Measurements from ENCODE around the gene CST4. TPM values are rescaled to one million over a fixed set of nuclear protein-coding genes. Genes with fewer than 3 reads are reported as not detected.
"Not testable (repeated sequence)": the region's sequence is repeated elsewhere in the genome, so short reads cannot be mapped to it uniquely, and the experiment has no call there.

The CST4 gene
- total RNA-seq, 2 donors from 2014 or later: not detected

DNA sequence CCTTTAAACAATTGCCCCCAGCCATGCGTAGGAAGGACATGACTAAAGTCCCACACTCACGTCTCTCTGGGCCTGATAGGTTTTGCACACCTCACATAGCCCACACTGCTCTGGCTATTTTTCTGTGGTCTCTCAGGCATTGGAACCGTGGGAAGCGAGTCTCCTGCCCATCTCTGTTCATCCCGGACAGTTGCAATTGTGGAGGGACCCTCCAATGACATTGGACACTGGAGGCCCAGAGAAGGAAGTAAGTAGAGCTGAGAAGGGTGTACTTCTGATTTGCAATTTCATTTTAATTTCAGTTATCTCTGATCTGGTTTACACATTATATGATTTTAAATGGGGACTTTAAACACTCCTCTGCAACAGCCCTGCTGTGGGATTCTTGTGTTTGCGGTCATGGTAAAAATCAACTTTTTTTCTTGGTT is 27.8 kb downstream of the CST4 start:
- H3K4me3 Mint-ChIP-seq: no peak overlapping the region
- H3K4me1 Mint-ChIP-seq: no peaks in the 10 kb centered on the region
- no peaks in the 10 kb centered on the region for H3K36me3 Mint-ChIP-seq (ENCODE audit: low read depth)
- peaks cover 3% of the 10 kb centered on the region for H3K27me3 Mint-ChIP-seq
- no peak for ATAC-seq (replicated peaks)
- H3K27ac Mint-ChIP-seq: no peak overlapping the region
- H3K9me3 Mint-ChIP-seq: no peaks in the 10 kb centered on the region

DNA sequence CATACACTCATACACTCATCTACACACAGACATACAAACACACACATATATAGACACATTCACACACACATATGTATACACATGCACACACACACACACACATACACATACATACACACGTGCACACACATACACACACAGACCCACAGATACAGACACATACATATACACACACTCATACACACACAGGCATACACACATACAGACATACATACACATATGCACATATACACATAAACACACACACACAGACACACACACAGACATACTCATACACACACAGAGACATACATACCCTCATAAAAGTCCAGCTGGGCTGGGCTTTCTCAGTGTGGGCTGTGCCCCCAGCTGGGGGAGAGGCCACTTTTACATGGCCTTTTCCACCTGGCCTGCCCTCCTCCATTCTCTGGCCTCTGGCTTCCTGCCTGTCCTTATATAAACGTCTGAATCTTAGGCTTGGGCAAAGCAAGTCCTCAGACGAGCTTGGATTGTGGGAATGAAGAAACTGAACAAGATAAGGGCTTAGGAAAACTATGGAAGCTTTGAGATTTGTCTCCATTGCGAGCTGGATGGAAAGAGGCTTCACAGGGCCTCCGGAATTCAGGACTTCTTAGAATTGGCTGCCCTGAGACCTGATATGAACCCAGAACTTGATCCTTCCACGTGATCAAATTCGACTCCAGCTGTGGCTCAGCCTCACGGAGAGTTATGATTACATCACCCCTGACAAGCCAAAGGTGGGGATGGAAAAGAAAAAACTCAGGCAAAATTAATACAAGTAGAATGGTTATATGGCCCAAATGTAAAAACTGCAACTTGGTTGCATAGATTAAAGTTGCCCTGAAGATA is 28.6 kb downstream of the CST4 start:
- Mint-ChIP-seq H3K27ac (no peak overlapping the region), H3K36me3 (ENCODE audit: low read depth) (no peaks in the 10 kb centered on the region), H3K27me3 (peaks cover 3% of the 10 kb centered on the region), H3K4me3 (no peak overlapping the region), H3K4me1 (no peaks in the 10 kb centered on the region), H3K9me3 (no peaks in the 10 kb centered on the region)
- ATAC-seq (replicated peaks): no peak

DNA sequence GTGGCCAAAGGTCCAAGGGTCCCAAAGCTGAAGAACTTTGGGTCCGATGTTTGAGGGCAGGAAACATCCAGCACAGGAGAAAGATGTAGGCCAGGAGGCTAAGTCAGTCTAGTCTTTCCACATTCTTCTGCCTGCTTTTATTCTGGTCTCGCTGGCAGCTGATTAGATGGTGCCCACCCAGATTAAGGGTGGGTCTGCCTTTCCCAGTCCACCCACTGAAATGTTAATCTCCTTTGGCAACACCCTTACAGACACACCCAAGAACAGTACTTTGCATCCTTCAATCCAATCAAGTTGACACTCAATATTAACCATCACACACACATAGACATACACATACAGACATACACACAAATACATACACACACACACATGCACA is 29.2 kb downstream of the CST4 start:
- not testable (repeated sequence) for H3K9me3 Mint-ChIP-seq; H3K4me3 Mint-ChIP-seq; H3K36me3 Mint-ChIP-seq (ENCODE audit: low read depth)

DNA sequence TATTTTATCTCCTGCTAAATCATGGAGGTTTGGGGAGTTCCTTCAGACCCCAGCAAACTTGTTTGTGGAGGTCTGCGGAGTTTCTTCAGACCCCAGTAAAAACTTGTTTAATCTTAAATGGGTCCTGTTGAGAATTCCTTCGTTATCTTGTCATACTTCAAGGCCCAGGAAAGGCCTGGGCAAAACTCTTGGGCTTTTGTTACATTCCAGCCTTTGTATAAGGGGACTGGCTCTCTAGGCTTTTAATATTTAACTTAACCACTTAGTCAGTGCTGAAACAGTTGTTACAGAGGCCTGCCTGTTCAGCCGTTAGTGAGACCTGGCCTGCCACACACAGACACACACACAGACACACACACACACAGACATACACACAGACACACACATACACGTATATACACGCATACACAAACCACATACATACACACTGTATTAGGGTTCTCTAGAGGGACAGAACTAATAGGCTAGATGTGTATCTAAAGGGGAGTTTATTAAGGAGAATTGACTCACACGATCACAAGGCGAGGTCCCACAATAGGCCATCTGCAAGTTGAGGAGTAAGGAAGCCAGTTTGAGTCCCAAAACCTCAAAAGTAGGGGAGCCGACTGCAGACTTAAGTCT is 29.7 kb downstream of the CST4 start:
- Mint-ChIP-seq H3K9me3 (no peaks in the 10 kb centered on the region), H3K27me3 (peaks cover 8% of the 10 kb centered on the region), H3K36me3 (ENCODE audit: low read depth) (no peaks in the 10 kb centered on the region), H3K27ac (no peak overlapping the region), H3K4me3 (no peak overlapping the region), H3K4me1 (no peaks in the 10 kb centered on the region)
- no peak for ATAC-seq (replicated peaks)

More for the DNA sequence above, 29.2 kb downstream of the CST4 start:
- ATAC-seq (replicated peaks); H3K27ac Mint-ChIP-seq; H3K4me1 Mint-ChIP-seq; H3K27me3 Mint-ChIP-seq: not testable (repeated sequence)

DNA sequence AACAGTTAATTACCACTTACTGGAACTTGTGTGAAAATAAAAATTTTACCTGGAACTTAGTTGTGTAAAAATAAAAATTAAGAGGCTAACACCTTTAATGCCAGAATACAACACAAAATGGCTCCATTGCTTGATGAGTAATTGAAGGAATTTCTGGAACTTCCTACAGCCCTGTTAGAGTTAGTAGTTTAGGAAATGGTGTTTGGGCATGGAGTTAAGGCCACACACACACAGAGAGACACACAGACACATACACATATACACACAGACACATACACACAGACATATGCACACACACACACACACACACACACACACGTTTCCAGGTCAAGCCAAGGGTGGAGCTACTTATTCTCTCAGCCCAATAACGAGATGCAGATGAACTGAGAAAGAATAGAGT is 30.5 kb downstream of the CST4 start:
- no peaks in the 10 kb centered on the region for H3K36me3 Mint-ChIP-seq (ENCODE audit: low read depth)
- peaks cover 12% of the 10 kb centered on the region for H3K27me3 Mint-ChIP-seq
- no peak for ATAC-seq (replicated peaks)
- no peaks in the 10 kb centered on the region for H3K9me3 Mint-ChIP-seq
- H3K4me1 Mint-ChIP-seq: no peaks in the 10 kb centered on the region
- no peak overlapping the region for H3K4me3 Mint-ChIP-seq
- H3K27ac Mint-ChIP-seq: no peak overlapping the region

DNA sequence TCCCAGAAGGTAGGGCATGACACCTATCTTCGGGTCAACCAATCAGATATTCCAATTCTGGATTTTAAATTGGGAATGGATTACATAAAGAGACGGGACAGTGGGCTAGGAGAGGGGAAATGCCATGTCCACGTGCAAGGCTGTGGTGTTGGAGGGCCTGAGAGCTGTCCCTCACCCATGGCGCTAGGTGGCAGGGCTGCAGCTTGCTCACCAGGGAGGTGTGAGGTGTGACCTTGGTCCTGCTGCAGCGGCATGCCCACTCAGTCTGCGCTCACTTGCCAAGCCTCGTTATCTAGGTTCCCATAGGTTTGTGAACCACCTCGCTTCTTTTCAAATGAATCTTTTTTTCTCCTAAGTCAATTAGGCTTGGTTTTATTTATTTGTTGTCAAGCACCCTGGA is 31.6 kb downstream of the CST4 start:
- ATAC-seq (replicated peaks): no peak
- Mint-ChIP-seq H3K36me3 (ENCODE audit: low read depth) (no peaks in the 10 kb centered on the region), H3K27ac (no peak overlapping the region), H3K9me3 (no peaks in the 10 kb centered on the region), H3K4me1 (no peaks in the 10 kb centered on the region), H3K27me3 (peaks cover 13% of the 10 kb centered on the region), H3K4me3 (no peak overlapping the region)

DNA sequence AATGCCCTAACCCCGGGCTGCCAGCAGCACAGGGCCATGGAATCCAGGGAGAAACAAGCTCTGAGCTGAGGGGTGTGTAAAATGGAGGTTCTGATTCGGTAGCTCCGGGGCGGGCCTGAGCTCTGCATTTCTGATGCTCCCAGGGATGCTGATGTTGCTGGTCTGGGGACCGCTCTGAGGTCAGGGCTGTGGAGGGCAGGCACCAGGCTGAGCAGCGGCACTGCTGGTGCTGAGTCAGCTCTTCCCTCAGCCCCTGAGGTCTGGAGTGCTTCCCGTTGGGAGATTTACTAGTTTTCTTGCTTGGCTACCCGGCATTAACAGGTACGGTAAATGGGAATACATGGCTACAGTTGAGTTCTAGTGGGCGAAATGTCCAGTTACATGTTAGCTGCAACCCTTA is 32.5 kb downstream of the CST4 start:
- Mint-ChIP-seq H3K27ac (no peak overlapping the region), H3K27me3 (peaks cover 13% of the 10 kb centered on the region), H3K4me3 (no peak overlapping the region), H3K36me3 (ENCODE audit: low read depth) (no peaks in the 10 kb centered on the region), H3K4me1 (no peaks in the 10 kb centered on the region), H3K9me3 (no peaks in the 10 kb centered on the region)
- ATAC-seq (replicated peaks): no peak

DNA sequence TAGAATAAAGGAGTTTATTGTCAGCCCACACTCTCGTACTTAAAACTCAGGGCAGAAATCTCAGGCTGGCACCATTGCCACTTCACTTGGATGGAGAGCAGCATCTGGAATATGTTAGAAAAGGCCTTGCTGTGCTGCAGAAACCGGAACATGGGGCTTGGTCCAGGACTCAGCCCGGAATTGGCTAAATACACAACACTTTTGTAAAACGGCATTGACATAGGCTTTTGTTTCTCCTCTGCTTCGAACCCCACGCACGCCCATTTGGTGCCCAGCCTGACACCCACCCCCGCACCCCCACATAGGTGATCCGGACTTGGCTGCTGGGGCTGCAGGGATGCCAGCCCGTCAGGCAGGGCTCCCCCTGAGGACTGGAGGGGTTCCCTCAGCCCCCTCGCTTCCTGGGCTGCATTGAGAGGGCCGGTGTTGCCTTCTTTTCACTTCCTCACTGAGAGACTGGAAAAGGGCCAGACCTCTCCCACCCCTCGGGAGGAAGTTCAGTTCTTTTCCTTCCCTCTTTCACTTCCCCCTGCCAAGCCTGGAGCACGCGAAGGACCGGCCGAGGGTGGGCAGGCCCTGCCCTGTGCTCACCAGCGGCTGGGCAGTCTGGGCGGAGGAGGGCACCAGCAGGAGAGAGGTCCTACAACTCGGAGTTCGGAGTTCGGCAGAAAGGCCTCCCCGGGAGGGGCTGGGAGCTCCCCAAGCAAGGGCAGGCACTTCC is 33.2 kb downstream of the CST4 start:
- Mint-ChIP-seq H3K27me3 (peaks cover 13% of the 10 kb centered on the region), H3K36me3 (ENCODE audit: low read depth) (no peaks in the 10 kb centered on the region), H3K9me3 (no peaks in the 10 kb centered on the region), H3K4me1 (no peaks in the 10 kb centered on the region), H3K4me3 (no peak overlapping the region), H3K27ac (no peak overlapping the region)
- no peak for ATAC-seq (replicated peaks)

DNA sequence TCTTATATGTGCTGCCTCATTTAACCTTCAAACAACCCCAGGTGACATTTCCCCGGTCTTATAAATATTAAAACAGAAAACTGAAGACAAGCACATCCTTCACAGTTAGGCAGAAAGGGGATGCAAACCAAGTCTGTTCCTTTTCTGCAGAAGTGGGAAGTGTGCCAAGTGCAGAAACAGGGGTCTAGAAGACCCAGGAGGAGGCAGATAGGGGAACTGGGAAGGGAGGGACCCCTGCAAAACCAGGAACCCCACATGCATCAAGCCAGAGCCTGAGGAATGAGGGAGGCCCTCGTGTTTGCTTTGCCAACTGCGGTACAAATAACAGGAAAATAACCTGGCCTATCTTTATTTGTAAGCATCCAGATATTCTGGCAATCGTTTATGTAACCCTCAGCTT is 34.1 kb downstream of the CST4 start:
- Mint-ChIP-seq H3K36me3 (ENCODE audit: low read depth) (no peaks in the 10 kb centered on the region), H3K4me3 (no peak overlapping the region), H3K9me3 (no peaks in the 10 kb centered on the region), H3K27me3 (peaks cover 13% of the 10 kb centered on the region), H3K4me1 (no peaks in the 10 kb centered on the region), H3K27ac (no peak overlapping the region)
- ATAC-seq (replicated peaks): no peak

DNA sequence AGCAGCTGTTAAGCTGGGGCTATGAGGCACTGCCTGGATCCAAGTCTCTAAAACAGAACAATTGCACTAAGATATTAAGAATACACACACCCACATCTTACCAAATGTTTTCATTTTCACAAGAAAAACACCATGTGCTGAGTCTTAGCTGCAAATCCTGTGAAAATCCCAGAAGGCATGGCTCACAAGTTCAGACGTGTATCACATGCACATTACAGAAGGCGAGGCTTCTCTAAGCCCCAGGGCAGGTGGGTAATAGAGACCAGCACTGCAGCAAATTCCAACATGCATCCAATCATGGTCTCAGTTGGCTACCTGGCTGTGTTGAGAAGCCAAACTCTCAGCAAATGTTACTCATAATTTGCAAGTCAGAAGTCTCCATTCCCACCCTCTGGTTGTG is 34.8 kb downstream of the CST4 start:
- H3K4me3 Mint-ChIP-seq: no peak overlapping the region

DNA sequence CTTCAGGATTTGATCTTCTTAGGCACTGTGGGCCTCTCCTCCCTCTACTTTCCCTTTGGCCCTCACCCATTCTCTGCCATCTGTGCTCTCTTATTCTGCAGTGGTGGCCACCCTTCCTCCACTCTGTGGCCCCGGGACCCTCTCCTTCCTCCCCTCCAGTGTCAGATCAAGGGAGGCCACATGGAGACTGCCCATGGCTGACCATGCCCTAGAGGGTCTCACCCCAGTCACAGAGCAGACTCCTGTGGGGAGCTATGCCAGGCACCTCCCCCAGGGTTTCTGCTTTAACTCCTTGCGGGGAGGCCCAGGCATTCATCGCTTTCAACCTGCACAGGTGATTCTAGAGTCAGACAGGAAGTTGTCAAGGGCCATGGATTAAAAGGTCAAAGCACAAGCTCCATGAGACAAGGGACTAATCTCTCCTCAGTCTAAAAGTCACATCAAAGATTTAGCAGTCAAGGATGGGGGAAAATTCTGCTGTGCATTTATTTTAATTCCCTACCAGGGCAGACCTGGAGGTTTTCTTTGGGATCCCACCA is 35.4 kb downstream of the CST4 start:
- H3K27me3 Mint-ChIP-seq: peaks cover 13% of the 10 kb centered on the region
- no peaks in the 10 kb centered on the region for H3K9me3 Mint-ChIP-seq
- no peaks in the 10 kb centered on the region for H3K36me3 Mint-ChIP-seq (ENCODE audit: low read depth)
- H3K4me3 Mint-ChIP-seq: no peak overlapping the region
- ATAC-seq (replicated peaks): no peak
- no peak overlapping the region for H3K27ac Mint-ChIP-seq
- H3K4me1 Mint-ChIP-seq: no peaks in the 10 kb centered on the region

More for the DNA sequence above, 34.8 kb downstream of the CST4 start:
- no peak overlapping the region for H3K27ac Mint-ChIP-seq
- no peaks in the 10 kb centered on the region for H3K4me1 Mint-ChIP-seq
- H3K27me3 Mint-ChIP-seq: peaks cover 13% of the 10 kb centered on the region
- H3K9me3 Mint-ChIP-seq: no peaks in the 10 kb centered on the region
- no peak for ATAC-seq (replicated peaks)
- H3K36me3 Mint-ChIP-seq (ENCODE audit: low read depth): no peaks in the 10 kb centered on the region

DNA sequence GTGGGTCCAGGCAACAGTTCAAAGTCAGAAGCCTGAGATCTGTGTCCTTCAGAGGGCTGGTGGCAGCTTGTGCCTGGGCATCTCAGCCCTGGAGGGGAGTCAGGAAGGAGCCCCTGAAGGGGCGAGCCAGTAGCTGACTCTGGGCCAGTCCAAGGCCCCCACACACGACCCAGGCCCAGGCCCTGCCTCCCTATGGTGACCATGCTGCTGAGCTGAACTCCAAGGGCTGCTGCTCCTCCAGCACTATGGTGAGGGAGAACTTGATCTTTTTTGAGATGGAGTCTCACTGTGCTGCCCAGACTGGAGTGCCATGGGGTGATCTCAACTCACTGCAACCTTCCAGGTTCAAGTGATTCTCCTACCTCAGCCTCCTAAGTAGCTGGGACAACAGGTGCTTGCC is 35.9 kb downstream of the CST4 start:
- no peak for ATAC-seq (replicated peaks)
- Mint-ChIP-seq H3K9me3 (no peaks in the 10 kb centered on the region), H3K4me3 (no peak overlapping the region), H3K36me3 (ENCODE audit: low read depth) (no peaks in the 10 kb centered on the region), H3K27ac (no peak overlapping the region), H3K27me3 (peaks cover 10% of the 10 kb centered on the region), H3K4me1 (no peaks in the 10 kb centered on the region)

DNA sequence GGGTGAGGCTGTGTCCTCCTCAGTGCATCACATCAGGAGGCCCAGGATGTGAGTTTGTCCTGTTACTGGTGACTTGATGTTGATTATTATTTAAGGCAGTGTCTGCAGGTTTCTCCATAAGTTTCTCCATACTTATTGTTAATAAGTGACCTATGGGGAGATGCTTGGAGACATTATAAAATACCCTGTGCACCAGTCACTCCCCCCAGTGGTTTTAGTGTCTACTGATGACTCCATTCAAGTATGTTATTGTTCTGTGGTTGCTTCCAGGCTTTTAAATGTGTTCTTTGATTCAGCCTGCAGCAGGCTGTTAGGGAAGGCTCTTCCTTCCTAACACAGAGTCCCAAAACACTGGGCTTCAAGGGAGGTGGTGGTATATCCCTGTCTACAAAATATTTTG is 36.5 kb downstream of the CST4 start:
- Mint-ChIP-seq H3K4me1 (no peaks in the 10 kb centered on the region), H3K27ac (no peak overlapping the region), H3K4me3 (no peak overlapping the region), H3K27me3 (peaks cover 10% of the 10 kb centered on the region), H3K9me3 (no peaks in the 10 kb centered on the region), H3K36me3 (ENCODE audit: low read depth) (no peaks in the 10 kb centered on the region)
- no peak for ATAC-seq (replicated peaks)

DNA sequence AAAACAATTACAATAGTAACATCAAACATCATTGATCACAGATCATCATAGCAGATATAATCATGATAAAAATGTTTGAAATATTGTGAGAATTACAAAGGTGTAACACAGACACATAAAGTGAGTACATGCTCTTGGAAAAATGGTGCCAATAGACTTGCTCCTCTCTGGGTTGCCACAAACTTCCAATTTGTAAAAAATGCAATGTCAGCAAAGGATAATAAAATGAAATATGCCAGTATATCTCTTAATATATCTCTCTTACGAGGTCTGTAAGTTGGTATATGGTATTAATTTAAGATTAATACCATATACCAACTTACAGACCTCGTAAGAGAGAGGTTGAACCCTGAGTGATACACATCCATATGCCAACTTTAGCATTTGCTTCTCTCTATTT is 37.7 kb downstream of the CST4 start:
- H3K9me3 Mint-ChIP-seq: no peaks in the 10 kb centered on the region
- no peak overlapping the region for H3K27ac Mint-ChIP-seq
- H3K27me3 Mint-ChIP-seq: peaks cover 11% of the 10 kb centered on the region
- ATAC-seq (replicated peaks): no peak
- H3K4me1 Mint-ChIP-seq: no peaks in the 10 kb centered on the region
- H3K36me3 Mint-ChIP-seq (ENCODE audit: low read depth): no peaks in the 10 kb centered on the region
- H3K4me3 Mint-ChIP-seq: no peak overlapping the region

All from activated T-helper 17 cell treated with anti-CD3 and anti-CD28 coated beads, Interleukin-2, amount 50 U/mL, for 72 hours (primary cell).